Brain microvascular endothelial cell (primary cell): ENCODE data around the gene ZNF263.
A peak's percentile ranks its signal among the peaks of the same experiment; 100 is the strongest.

Experiments
- DNase-seq: peaks from one replicate; pipeline ENCODE4 v3.0.0-alpha.2; 2020
- H3K27ac ChIP-seq: fragments of 250-450 bp; sonication (Bioruptor Pico); 2 replicates; pipeline ENCODE4 v1.5.1; 2020; ENCODE audit warnings: mild to moderate bottlenecking, moderate library complexity
- H3K27me3 ChIP-seq: fragments of 250-450 bp; sonication (Bioruptor Pico); replicated peaks from 2 replicates; pipeline ENCODE4 v1.5.1; 2020; ENCODE audit warnings: mild to moderate bottlenecking
- H3K36me3 ChIP-seq: fragments of 250-450 bp; sonication (Bioruptor Pico); replicated peaks from 2 replicates; pipeline ENCODE4 v1.5.1; 2020; ENCODE audit warnings: mild to moderate bottlenecking
- H3K4me3 ChIP-seq: 2 replicates; pipeline ENCODE4 v1.5.1; 2011; ENCODE audit warnings: low read depth, mild to moderate bottlenecking, control low read depth, low read length, moderate library complexity
- CTCF ChIP-seq: IDR thresholded peaks from 2 replicates; pipeline ENCODE4 v1.5.1; 2011; ENCODE audit warnings: low read depth, mild to moderate bottlenecking, moderate library complexity, low read length, control low read depth, inconsistent platforms; ENCODE audit errors: missing control alignments
- in situ Hi-C: cut with HindIII; loops from 2 replicates; pipeline ENCODE4 v1.10.0; 2017; ENCODE audit warnings: low sequenced_read_pairs, low pct_ligation_motif_present

ZNF263 gene

DNA sequence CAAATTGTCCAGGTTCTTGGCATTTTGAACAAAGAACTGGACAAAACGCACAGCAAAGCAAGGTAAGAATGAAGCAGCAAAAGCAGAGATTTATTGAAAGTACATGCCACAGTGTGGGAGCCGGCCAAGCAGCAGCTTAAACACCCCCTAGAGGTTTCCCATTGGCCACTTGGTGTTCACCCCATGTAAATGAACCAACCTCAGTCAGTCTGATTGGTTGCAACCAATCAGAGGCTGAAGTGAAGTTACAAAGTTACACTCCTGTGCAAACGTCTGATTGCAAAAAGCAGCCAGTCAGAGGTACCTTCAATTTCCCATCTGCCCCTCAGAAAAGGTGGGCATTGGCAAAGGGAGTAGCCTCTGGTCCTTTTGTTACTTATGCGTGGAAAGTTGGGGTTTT is 8.8 kb upstream of the ZNF263 start:
- DNase-seq, result no peak
- no peak for TF ChIP-seq CTCF
- Histone ChIP-seq H3K4me3 (no peak overlapping the region), H3K27ac (no peak overlapping the region), H3K27me3 (no peaks in the 10 kb centered on the region), H3K36me3 (no peaks in the 10 kb centered on the region)
- in situ Hi-C loops, result no loop called here

DNA sequence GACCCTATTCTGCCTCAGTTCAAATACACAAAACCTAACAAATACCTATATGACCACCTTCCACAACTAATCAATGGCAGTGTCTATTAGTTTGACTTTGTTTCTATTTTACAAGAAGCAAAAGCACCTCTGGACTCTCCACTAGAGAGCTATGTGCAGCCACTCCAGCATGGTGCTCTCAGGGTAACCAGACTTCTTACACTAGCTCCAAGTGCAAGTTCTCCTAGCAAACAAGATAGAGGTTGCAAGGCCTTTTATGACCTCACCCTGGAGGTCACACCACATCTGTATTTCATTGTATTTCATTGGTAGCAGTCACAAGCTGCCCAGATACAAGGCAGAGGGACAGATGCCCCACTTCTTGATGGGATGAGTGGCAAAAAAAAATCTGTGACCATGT is 8.3 kb upstream of the ZNF263 start:
- H3K36me3 ChIP-seq, result no peaks in the 10 kb centered on the region
- TF ChIP-seq CTCF, result no peak
- no peak overlapping the region for H3K4me3 ChIP-seq
- in situ Hi-C loops, result no loop called here
- no peak overlapping the region for H3K27ac ChIP-seq
- H3K27me3 ChIP-seq, result no peaks in the 10 kb centered on the region
- no peak for DNase-seq

DNA sequence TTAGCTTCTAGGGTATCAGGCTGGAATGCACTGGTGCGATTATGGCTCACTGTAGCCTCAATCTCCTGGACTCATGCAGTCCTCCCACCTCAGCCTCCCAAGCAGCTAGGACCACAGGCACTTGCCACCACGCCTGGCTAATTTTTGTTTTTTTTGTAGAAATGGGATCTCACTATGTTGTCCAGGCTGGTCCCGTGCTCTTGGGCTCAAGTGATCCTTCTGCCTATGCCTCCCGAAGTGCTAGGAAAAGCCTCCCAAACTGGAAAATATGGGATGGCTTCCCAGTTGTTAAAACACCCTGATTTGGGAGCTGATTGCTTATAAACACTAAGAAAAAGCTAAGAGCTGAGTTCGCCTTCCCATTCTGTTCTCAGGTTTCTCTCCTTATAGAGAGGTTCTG is 6.6 kb upstream of the ZNF263 start:
- no peak for DNase-seq
- TF ChIP-seq CTCF, result no peak
- Histone ChIP-seq H3K27me3 (no peaks in the 10 kb centered on the region), H3K4me3 (no peak overlapping the region), H3K36me3 (no peaks in the 10 kb centered on the region), H3K27ac (no peak overlapping the region)
- in situ Hi-C loops, result no loop called here

DNA sequence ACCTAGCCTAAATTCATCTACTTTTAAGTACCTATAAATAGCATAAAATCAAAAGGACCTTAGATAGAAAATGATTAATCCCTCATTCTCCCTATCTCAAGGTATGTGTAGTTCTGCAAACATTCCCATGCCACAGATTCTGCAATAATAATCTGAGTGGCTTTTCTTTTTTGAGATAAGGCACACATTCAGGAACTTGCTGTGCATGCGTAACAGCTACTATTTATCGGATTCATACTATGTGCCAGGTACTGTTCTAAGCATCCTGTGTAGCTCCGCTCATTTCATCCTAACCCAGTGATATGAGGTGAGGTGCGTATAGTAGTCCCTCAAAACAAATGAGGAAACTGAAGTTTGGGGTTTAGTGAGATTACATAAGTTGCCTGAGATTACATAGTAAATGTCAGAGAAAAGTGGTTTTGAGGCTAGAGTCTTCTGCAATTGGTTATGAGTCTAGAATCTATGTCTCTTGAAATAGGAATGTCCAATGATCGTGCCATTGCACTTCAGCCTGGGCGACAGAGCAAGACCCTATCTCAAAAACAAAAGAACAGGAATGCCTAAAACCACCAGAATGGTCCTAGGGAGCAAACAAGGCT is 2.0 kb upstream of the ZNF263 start:
- DNase-seq, result no peak
- TF ChIP-seq CTCF, result no peak
- H3K27ac ChIP-seq, result no peak overlapping the region
- H3K27me3 ChIP-seq, result no peaks in the 10 kb centered on the region
- H3K36me3 ChIP-seq, result peaks cover 4% of the 10 kb centered on the region
- H3K4me3 ChIP-seq, result no peak overlapping the region
- in situ Hi-C loops, result no loop called here

DNA sequence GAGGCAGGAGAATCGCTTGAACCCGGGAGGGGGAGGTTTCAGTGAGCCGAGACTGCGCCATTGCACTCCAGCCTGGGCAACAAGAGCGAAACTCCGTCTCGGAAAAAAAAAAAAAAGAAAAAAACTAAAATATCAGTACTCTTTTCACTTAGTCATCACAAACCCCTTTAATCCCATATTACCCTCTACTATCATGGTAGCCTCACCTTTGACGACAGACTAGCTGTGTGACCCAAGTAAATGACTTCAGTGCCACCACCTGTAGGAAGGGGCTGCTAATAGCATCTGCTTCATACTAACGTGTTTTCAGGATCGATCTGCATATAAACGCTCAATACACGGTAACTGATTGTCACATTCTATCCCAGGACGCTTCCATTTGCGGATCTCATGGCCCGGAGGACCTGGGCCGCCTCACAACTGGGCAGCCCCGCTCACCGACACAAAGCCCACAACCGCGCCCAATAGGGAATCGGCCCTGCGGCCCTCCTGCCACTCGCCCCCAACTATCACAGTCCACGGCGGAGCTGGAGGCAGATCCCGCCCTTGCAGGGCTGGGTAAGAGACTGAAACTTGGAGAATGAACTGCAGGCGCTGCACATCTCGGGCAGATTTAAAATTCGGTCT is 1.1 kb upstream of the ZNF263 start:
- Histone ChIP-seq H3K4me3 (peak overlapping the region; percentile 89), H3K27me3 (no peaks in the 10 kb centered on the region), H3K27ac (peak overlapping the region; percentile 98), H3K36me3 (peaks cover 5% of the 10 kb centered on the region)
- DNase-seq, result peak; percentile 61
- no peak for TF ChIP-seq CTCF
- in situ Hi-C loops, result no loop called here
